ENCODE data around the gene IREB2.

GRCh38 chr15:78426300-78426699 lies 11.7 kb upstream of the IREB2 start:
- no peak for TF ChIP-seq POLR2AphosphoS5 (IDR thresholded peaks at IDR 0.05)
- no peak for TF ChIP-seq CTCF (IDR thresholded peaks at IDR 0.05)

Measured in suprapubic skin (tissue), 3 donors.